ENCODE data around the gene RRAD.

DNA sequence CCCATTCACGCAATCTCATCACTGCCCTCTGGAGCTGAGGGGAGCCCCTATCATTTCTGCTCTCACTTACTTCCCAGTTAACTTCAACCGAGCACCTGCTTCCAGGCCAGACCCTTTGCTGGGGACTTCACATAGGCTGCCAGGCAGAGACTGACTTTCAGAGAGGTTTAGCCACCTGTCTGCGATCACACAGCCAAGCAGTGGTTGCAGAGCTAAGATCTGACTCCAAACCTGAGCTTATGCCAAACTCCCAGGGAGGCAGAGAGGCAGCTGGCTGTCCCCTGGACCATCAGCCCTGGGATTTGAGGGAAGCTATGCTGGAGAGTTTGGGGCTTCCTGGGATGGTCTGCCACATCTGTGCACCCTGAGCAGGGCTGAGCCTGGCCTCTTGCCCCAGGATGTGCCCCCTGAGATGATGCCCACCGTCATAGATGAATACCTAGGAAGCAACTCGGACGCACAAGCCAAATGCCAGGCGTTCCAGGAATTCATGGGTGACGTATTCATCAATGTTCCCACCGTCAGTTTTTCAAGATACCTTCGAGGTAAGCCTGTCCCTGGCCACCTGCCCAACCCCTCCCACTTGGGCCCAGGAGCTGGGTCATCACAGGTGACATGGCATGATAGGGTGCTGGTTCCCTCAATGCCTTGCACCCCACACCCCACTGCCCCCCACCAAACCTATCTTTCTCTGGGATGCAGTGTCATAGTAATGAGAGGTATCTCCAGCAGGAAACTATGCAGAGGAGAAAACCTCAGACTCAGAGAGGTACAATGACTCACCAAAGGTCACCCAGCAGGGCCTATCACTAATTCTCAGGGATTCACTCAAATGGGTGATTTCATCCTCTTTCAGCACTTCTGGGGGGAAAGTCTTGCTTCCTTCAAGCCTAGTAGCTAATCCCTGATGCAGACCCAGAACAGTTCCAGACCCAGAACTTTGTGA lies 45.7 kb upstream of the RRAD start:
- TF ChIP-seq, protein P1, sequence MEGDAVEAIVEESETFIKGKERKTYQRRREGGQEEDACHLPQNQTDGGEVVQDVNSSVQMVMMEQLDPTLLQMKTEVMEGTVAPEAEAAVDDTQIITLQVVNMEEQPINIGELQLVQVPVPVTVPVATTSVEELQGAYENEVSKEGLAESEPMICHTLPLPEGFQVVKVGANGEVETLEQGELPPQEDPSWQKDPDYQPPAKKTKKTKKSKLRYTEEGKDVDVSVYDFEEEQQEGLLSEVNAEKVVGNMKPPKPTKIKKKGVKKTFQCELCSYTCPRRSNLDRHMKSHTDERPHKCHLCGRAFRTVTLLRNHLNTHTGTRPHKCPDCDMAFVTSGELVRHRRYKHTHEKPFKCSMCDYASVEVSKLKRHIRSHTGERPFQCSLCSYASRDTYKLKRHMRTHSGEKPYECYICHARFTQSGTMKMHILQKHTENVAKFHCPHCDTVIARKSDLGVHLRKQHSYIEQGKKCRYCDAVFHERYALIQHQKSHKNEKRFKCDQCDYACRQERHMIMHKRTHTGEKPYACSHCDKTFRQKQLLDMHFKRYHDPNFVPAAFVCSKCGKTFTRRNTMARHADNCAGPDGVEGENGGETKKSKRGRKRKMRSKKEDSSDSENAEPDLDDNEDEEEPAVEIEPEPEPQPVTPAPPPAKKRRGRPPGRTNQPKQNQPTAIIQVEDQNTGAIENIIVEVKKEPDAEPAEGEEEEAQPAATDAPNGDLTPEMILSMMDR (IDR thresholded peaks at IDR 0.05), result no peak
- no peak for TF ChIP-seq POLR2A (IDR thresholded peaks at IDR 0.05)

Measured in body of pancreas (tissue), 4 donors.